MM.1S (cell line): ENCODE measurements around the gene AATK.

Experiments
- DNase-seq: peaks from one replicate; pipeline ENCODE4 v3.0.0-alpha.2; 2015
- H2AFZ ChIP-seq: fragments of 300-600 bp; sonication (generic); 2 replicates; pipeline ENCODE4 v1.6.0; 2016; ENCODE audit warnings: antibody characterized with exemption, low read length
- H3F3A ChIP-seq: fragments of 300-600 bp; sonication (generic); 2 replicates; pipeline ENCODE4 v1.6.1; 2016; ENCODE audit warnings: mild to moderate bottlenecking, antibody characterized with exemption, low read length, moderate library complexity, mixed read lengths; ENCODE audit not compliant: insufficient read depth
- H3K27ac ChIP-seq: fragments of 300-600 bp; sonication (generic); 2 replicates; pipeline ENCODE4 v1.5.1; 2016; ENCODE audit warnings: mild to moderate bottlenecking, low read length
- H3K27me3 ChIP-seq: fragments of 300-600 bp; sonication (generic); replicated peaks from 2 replicates; pipeline ENCODE4 v1.6.0; 2016; ENCODE audit warnings: low read length; ENCODE audit not compliant: insufficient read depth
- H3K36me3 ChIP-seq: fragments of 300-600 bp; sonication (generic); replicated peaks from 2 replicates; pipeline ENCODE4 v1.6.1; 2016; ENCODE audit warnings: mild to moderate bottlenecking, low read length, mixed read lengths; ENCODE audit not compliant: insufficient read depth
- H3K4me1 ChIP-seq: fragments of 300-600 bp; sonication (generic); 2 replicates; pipeline ENCODE4 v1.6.1; 2016; ENCODE audit warnings: low read length, mixed read lengths
- H3K4me2 ChIP-seq: fragments of 300-600 bp; sonication (generic); 2 replicates; pipeline ENCODE4 v1.6.0; 2016; ENCODE audit warnings: low read depth, low read length
- H3K4me3 ChIP-seq: fragments of 300-600 bp; sonication (generic); 2 replicates; pipeline ENCODE4 v1.5.1; 2016; ENCODE audit warnings: low read length, mixed read lengths
- H3K79me2 ChIP-seq: fragments of 300-600 bp; sonication (generic); 2 replicates; pipeline ENCODE4 v1.6.1; 2016; ENCODE audit warnings: mixed run types, low read length, mixed read lengths
- H3K9ac ChIP-seq: fragments of 300-600 bp; sonication (generic); 2 replicates; pipeline ENCODE4 v1.6.1; 2016; ENCODE audit warnings: low read length, mixed read lengths
- H3K9me2 ChIP-seq: fragments of 300-600 bp; sonication (generic); replicated peaks from 2 replicates; pipeline ENCODE4 v1.6.1; 2016; ENCODE audit warnings: mild to moderate bottlenecking, low read length, mixed read lengths; ENCODE audit not compliant: insufficient read depth
- H3K9me3 ChIP-seq: fragments of 300-600 bp; sonication (generic); replicated peaks from 2 replicates; pipeline ENCODE4 v1.6.1; 2016; ENCODE audit warnings: mild to moderate bottlenecking, low read length, mixed read lengths; ENCODE audit not compliant: insufficient read depth
- H4K20me1 ChIP-seq: fragments of 300-600 bp; sonication (generic); 2 replicates; pipeline ENCODE4 v1.6.1; 2016; ENCODE audit warnings: mild to moderate bottlenecking, low read length, moderate library complexity, mixed read lengths; ENCODE audit not compliant: insufficient read depth
- EZH2 ChIP-seq: fragments of 300-600 bp; sonication (generic); optimal IDR thresholded peaks from 2 replicates; pipeline ENCODE3; 2017; ENCODE audit warnings: low read depth, mild to moderate bottlenecking, antibody characterized with exemption, low read length, mixed read lengths
- EZH2phosphoT487 ChIP-seq: fragments of 300-600 bp; sonication (generic); IDR thresholded peaks from 2 replicates; pipeline ENCODE4 v1.6.1; 2018; ENCODE audit warnings: antibody characterized with exemption, low read length
- TF ChIP-seq, protein P1 (sequence below): fragments of 300-600 bp; sonication (generic); IDR thresholded peaks from 2 replicates; pipeline ENCODE4 v1.5.1; 2016; ENCODE audit warnings: antibody characterized with exemption, low read length, mixed read lengths

Gene AATK

DNA sequence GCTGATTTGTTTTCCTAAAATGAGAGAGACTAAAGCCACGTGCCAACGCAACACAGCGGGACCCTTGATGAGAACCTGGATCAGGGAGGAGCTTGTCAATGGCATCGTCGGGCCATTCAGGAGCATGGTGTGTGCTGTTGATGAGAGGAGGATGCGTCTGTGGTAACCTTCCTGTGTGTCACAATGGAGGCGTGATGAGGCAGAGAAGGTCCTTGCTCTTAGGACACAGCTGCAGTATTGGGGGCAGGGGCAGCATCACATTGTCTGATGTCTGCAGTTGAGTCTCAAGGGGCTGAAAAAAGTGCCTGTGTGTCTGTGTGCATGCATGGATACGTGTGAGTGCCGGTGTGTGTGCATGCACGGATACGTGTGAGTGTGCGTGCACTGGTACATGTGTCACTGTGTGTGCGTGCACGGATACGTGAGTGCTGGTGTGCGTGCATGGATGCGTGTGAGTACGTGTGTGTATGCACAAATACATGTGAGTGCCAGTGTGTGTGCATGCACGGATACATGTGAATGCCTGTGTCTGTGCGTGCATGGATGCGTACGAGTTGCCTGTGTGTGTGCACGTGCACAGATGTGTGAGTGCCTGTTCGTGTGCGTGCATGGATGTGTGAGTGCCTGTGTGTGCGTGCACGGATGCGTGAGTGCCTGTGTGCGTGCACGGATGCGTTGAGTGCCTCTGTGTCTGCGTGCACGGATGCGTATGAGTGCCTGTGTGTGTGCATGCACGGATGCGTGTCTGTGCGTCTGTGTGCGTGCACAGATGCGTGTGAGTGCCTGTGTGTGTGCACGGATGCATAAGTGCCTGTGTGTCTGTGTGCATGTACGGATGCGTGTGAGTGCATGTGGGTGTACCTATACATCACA lies 91.8 kb downstream of the AATK start:
- no peak overlapping the region for H3K9ac ChIP-seq
- H3K27ac ChIP-seq: no peak overlapping the region
- TF ChIP-seq, protein P1, sequence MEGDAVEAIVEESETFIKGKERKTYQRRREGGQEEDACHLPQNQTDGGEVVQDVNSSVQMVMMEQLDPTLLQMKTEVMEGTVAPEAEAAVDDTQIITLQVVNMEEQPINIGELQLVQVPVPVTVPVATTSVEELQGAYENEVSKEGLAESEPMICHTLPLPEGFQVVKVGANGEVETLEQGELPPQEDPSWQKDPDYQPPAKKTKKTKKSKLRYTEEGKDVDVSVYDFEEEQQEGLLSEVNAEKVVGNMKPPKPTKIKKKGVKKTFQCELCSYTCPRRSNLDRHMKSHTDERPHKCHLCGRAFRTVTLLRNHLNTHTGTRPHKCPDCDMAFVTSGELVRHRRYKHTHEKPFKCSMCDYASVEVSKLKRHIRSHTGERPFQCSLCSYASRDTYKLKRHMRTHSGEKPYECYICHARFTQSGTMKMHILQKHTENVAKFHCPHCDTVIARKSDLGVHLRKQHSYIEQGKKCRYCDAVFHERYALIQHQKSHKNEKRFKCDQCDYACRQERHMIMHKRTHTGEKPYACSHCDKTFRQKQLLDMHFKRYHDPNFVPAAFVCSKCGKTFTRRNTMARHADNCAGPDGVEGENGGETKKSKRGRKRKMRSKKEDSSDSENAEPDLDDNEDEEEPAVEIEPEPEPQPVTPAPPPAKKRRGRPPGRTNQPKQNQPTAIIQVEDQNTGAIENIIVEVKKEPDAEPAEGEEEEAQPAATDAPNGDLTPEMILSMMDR: no peak
- no peak for TF ChIP-seq EZH2
- no peak for TF ChIP-seq EZH2phosphoT487
- H3F3A ChIP-seq: no peaks in the 10 kb centered on the region
- no peaks in the 10 kb centered on the region for H3K9me2 ChIP-seq
- no peaks in the 10 kb centered on the region for H3K9me3 ChIP-seq
- no peaks in the 10 kb centered on the region for H3K4me1 ChIP-seq
- no peak overlapping the region for H2AFZ ChIP-seq
- no peaks in the 10 kb centered on the region for H4K20me1 ChIP-seq
- DNase-seq: no peak
- H3K79me2 ChIP-seq: no peaks in the 10 kb centered on the region
- H3K36me3 ChIP-seq: no peaks in the 10 kb centered on the region
- H3K4me3 ChIP-seq: no peak overlapping the region
- H3K27me3 ChIP-seq: peaks cover 100% of the 10 kb centered on the region
- no peak overlapping the region for H3K4me2 ChIP-seq

DNA sequence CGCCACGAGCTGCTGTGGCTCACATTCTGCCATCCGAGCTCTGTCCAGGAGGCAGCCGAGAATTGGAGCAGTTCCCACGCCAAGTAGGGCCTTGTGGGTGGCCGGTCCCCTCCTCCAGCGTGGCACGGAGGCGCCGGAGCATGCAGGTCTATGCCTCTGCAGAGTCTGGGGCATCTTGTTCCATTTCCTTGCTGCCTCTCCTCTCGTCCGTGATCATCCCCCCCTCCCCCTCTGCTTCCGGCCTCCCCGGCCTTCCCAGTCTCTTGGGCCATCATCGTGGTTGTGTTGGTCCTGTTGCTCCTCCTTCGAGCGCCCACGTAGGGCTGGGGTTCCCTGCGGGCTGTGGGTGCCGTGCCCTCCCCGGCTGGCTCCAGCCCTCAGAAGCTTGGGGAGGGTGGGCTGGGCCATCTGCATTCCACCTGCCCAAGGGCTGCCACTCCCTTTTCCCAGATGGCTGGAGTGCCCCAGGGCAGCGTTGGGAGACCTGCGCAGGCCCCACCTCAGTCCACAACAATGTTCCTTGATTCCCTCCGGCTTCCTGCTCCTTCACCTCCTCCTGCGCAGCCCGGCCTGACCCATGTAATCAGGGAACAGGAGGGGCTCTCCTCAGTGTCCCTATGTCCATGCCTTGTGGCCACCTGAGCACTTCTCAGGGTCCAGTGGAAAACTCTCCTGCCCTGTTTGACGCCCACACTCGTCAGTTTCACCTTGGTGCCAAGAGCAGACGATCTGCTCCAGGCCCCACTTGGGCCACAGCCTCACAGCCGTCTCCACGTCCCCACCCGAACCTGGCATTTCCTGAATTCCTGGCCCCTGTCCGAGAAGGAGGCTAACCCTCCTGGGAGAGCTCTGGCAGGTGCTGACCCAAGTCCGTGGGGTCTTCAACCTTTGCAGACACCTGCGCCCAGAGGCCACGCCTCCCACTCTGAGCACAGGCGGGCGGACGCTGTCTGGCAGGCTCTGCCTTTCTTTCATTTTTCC lies 94.0 kb downstream of the AATK start:
- H3K4me2 ChIP-seq: peak overlapping the region; percentile 45
- no peaks in the 10 kb centered on the region for H3K79me2 ChIP-seq
- no peak overlapping the region for H3K27ac ChIP-seq
- H3K27me3 ChIP-seq: peaks cover 99% of the 10 kb centered on the region
- no peaks in the 10 kb centered on the region for H3K36me3 ChIP-seq
- no peaks in the 10 kb centered on the region for H3K4me1 ChIP-seq
- no peaks in the 10 kb centered on the region for H3K9me2 ChIP-seq
- no peaks in the 10 kb centered on the region for H3F3A ChIP-seq
- no peaks in the 10 kb centered on the region for H3K9me3 ChIP-seq
- no peak for DNase-seq
- no peaks in the 10 kb centered on the region for H4K20me1 ChIP-seq
- peak overlapping the region; percentile 31; the same call in 1 of the 2 replicates for H3K4me3 ChIP-seq
- no peak overlapping the region for H3K9ac ChIP-seq
- H2AFZ ChIP-seq: no peak overlapping the region
- TF ChIP-seq, protein P1: no peak
- TF ChIP-seq EZH2phosphoT487 (no peak), EZH2 (no peak)

DNA sequence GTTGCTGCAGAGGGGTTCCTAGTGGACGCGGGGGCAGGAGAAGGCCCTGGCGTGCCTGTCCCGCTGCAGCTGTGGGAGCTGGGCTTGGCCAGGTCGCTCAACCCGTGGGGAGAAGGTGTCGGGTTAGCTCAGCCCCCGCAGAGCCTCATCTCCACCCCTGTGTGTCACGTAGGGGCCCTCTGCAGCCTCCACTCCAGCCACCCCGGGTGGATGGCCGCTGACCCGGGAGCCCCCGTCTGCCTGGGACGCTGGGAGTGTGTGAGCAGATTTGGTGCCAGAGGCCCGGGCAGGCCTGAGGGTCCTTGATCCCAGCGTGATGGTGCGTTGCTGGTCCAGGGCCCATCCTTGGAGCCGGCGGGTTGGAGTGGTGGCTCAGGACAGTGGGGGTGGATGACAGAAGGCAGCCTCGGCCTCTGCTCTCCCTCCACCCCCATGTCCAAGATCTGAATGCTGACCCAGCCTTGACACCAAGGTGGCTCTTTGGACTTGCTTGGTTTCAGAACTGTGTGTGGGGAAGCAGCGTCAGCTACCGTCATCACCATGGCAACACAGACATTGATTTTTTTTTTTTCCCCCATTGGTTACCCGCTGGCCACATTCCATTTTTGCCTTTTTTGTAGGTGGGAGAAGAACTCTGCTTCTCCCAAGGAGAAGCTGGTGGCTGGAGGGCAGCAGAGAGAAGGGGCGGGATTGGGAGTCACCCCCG lies 95.3 kb downstream of the AATK start:
- Histone ChIP-seq H3K4me3 (no peak overlapping the region), H3K9ac (no peak overlapping the region), H3K9me2 (no peaks in the 10 kb centered on the region), H3K27ac (no peak overlapping the region), H3K36me3 (no peaks in the 10 kb centered on the region), H3F3A (no peaks in the 10 kb centered on the region), H4K20me1 (no peaks in the 10 kb centered on the region), H3K79me2 (no peaks in the 10 kb centered on the region), H3K27me3 (peaks cover 99% of the 10 kb centered on the region), H2AFZ (no peak overlapping the region), H3K9me3 (no peaks in the 10 kb centered on the region), H3K4me1 (no peaks in the 10 kb centered on the region), H3K4me2 (no peak overlapping the region)
- no peak for DNase-seq
- TF ChIP-seq EZH2phosphoT487 (no peak), EZH2 (no peak)
- TF ChIP-seq, protein P1: no peak
